GM12892 (cell line): ENCODE results near the gene TSN.

Experiments
- POLR2A ChIP-seq: IDR thresholded peaks from 2 replicates; pipeline ENCODE4 v1.6.1; 2011; ENCODE audit warnings: low read depth, low read length, control low read depth
- POLR2AphosphoS5 ChIP-seq: IDR thresholded peaks from 2 replicates; pipeline ENCODE4 v1.6.1; 2011; ENCODE audit warnings: low read depth, low read length, control low read depth

DNA sequence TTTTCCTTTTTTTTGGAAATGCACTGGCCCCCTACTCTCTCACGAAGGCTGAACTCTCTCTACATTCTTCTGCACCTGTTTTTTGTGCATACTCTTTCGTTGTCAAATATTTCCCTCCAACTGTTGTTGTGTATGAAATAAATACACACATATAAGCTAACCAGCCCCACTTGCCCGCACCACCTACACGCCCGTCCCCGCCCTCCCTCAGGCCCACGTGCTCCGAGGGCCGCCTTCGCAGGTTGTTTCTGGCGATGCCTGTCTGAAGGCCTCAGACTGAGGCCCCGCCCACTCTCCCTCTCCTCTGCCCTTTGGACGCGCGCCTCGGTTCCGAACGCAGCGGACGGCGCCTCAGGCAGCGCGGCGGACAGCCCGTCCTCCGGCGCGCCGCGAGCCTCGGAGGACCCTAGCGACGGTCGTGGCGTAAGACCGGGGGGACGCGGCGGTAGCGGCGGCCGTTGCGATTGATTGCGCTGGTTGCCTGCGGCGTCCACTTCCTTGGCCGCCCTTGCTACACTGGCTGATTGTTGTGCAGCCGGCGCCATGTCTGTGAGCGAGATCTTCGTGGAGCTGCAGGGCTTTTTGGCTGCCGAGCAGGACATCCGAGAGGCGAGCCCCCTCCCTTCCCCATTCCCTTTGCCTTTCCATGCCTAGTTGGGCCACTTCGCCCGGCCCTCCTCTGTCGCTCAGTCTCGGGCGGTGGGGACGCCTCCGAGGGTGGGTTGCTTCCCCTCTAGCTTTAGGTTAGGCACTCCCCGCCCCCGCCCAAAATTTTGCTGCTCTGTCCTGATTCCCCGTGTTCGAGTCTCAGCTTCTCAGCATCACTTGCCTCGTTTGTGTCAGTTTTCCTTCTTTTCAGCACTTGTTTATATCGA is at the start of gene TSN:
- peak; percentile 79; the same call in 1 of the 2 replicates for TF ChIP-seq POLR2AphosphoS5
- TF ChIP-seq POLR2A: peak; percentile 82
